Osteocyte (in vitro differentiated cells): Measurements from ENCODE around the gene PEMT. TPM values are rescaled to one million over a fixed set of nuclear protein-coding genes. Genes with fewer than 3 reads are reported as not detected.

Experiments
- DNase-seq: peaks from one replicate; pipeline ENCODE4 v3.0.0; 2021; ENCODE audit warnings: mixed read lengths; ENCODE audit not compliant: unreplicated experiment; ENCODE audit errors: extremely low spot score
- H3K27ac Mint-ChIP-seq: one replicate; pipeline ENCODE4 v1.8.0; 2021; ENCODE audit warnings: mild to moderate bottlenecking, mixed read lengths; ENCODE audit not compliant: unreplicated experiment
- H3K27me3 Mint-ChIP-seq: one replicate; pipeline ENCODE4 v1.8.0; 2021; ENCODE audit warnings: mixed read lengths; ENCODE audit not compliant: unreplicated experiment
- H3K36me3 Mint-ChIP-seq: one replicate; pipeline ENCODE4 v1.8.0; 2021; ENCODE audit warnings: mixed read lengths; ENCODE audit not compliant: unreplicated experiment
- H3K4me1 Mint-ChIP-seq: one replicate; pipeline ENCODE4 v1.8.0; 2021; ENCODE audit warnings: mixed read lengths; ENCODE audit not compliant: unreplicated experiment
- H3K4me3 Mint-ChIP-seq: one replicate; pipeline ENCODE4 v1.8.0; 2021; ENCODE audit warnings: mild to moderate bottlenecking, moderate library complexity, mixed read lengths; ENCODE audit not compliant: unreplicated experiment
- H3K9me3 Mint-ChIP-seq: one replicate; pipeline ENCODE4 v1.8.0; 2021; ENCODE audit warnings: mixed read lengths; ENCODE audit not compliant: unreplicated experiment
- total RNA-seq: library from RNA; stranded (reverse); gene quantifications from 2 replicates; pipeline ENCODE4 v1.2.1, GENCODE V29; 2021
- TF ChIP-seq, protein P1 (sequence below): fragments of 200-600 bp; sonication (generic); IDR thresholded peaks from 2 replicates; pipeline ENCODE4 v1.5.0; 2021; ENCODE audit warnings: antibody characterized with exemption, mild to moderate bottlenecking, moderate library complexity

The PEMT gene
- total RNA-seq, 1 donor from 2014 or later: 25.6 TPM

DNA sequence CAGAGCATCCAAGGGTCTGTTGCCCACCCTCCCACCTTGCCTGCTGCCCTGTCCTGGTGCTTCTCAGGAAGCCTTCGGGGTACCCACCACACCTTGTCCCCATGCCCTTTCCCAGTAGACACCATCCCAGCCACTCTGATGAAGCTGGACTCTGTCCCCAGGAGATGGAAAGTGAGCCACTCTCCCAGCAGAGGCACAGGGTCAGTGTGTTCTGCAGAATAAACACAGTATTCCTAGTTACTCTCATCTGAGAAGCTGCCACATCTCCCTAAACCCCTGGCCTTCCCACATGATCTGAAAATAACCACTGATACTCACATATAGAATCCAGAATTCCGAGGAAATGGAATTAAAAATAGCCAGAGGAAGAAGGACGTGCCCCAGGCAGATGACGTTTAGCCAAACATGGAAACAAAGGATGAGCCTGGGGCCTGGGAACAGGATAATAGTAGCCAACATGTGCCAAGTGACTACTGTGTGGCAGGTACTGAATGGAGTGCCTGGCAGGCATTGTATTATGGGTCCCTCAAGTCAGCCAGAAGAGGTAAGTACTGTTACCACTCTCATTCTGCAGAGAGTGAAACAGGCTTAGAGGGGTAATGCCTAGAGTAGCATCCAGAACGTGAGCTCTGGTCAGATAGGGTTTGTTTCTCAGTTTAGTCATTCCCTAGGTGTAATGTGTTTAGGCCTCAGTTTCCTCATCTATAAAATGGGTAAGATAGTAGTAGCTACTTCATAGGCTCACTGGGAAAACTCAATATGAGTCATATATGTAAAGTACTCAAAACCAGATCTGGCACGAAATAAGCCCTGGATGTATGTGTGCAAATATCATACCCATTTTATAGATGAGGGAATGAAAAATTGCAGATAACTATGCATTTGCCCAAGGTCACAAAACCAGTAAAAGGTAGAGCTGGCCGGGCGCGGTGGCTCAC is 20.8 kb upstream of the PEMT start:
- Mint-ChIP-seq H3K4me1 (no peaks in the 10 kb centered on the region), H3K27ac (no peak overlapping the region), H3K36me3 (no peaks in the 10 kb centered on the region), H3K4me3 (no peak overlapping the region), H3K9me3 (no peaks in the 10 kb centered on the region), H3K27me3 (peaks cover 5% of the 10 kb centered on the region)
- TF ChIP-seq, protein P1, sequence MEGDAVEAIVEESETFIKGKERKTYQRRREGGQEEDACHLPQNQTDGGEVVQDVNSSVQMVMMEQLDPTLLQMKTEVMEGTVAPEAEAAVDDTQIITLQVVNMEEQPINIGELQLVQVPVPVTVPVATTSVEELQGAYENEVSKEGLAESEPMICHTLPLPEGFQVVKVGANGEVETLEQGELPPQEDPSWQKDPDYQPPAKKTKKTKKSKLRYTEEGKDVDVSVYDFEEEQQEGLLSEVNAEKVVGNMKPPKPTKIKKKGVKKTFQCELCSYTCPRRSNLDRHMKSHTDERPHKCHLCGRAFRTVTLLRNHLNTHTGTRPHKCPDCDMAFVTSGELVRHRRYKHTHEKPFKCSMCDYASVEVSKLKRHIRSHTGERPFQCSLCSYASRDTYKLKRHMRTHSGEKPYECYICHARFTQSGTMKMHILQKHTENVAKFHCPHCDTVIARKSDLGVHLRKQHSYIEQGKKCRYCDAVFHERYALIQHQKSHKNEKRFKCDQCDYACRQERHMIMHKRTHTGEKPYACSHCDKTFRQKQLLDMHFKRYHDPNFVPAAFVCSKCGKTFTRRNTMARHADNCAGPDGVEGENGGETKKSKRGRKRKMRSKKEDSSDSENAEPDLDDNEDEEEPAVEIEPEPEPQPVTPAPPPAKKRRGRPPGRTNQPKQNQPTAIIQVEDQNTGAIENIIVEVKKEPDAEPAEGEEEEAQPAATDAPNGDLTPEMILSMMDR: no peak
- no peak for DNase-seq

DNA sequence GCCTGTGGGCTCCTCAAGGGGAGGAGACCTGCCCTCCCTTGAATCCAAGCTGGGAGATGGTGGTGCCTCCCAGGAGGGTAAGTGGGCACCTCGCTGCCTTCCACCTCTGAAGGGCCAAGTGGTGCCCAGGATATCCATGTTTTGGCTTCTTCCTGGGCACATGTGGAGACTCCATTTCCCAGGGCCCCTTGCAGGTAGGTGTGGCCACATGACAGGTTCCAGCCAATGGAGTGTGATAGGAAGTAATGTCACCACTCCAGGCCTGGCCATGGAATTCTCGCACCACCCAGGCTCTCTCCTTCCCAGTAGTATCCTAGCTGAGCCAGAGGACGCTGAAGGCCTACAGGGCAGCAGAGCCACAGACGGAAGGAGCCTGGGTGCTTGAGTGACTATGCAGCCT is 17.6 kb upstream of the PEMT start:
- Mint-ChIP-seq H3K36me3 (no peaks in the 10 kb centered on the region), H3K27ac (no peak overlapping the region), H3K27me3 (peaks cover 5% of the 10 kb centered on the region), H3K9me3 (no peaks in the 10 kb centered on the region), H3K4me3 (no peak overlapping the region), H3K4me1 (peaks cover 5% of the 10 kb centered on the region)
- TF ChIP-seq, protein P1: no peak
- no peak for DNase-seq

DNA sequence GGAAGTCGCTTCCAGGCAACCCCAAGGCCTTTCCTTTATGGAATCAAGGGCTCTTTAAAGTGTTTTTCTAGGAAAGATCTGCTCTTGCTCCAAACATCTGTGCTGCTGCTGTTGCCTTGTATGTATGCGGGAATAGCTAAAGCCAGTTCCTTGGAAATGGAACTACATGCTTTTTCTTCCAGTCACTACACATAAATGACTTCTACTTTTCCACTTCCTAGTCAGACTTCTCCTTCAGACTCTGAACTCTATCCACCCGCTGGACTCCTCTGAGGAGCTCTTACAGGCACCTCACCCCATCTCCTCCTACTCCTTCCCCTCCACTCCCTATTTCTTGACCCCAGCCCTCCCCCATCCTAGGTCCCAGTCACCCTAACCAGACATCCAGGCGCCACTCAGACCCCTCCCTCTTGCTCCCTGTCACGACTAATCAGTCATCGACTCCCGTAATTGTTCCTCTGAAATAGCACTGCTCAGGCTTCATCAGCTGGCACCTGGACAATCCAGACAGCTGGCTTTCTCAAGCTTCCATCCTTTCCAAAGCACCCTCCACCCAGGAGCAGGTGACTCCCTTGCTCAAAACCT is 15.0 kb upstream of the PEMT start:
- Mint-ChIP-seq H3K4me3 (no peak overlapping the region), H3K36me3 (no peaks in the 10 kb centered on the region), H3K4me1 (peaks cover 5% of the 10 kb centered on the region), H3K27me3 (peaks cover 5% of the 10 kb centered on the region), H3K27ac (no peak overlapping the region), H3K9me3 (no peaks in the 10 kb centered on the region)
- TF ChIP-seq, protein P1: no peak
- DNase-seq: no peak

DNA sequence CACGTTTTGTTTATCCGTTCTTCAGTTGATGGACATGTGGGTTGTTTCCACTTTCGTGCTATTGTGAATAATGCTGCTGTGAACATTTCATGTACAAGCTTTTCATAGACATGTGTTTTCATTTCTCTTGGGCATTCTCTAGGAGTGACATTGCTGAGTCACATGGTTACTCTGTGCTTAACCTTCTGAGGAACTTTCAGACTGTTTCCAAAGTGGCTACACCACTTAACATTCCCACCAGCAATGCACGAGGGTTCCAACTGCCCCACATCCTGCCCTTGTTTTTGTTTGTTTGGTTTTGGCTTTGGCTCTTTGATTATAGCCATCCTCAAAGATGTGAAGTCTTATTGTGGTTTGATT is 14.2 kb upstream of the PEMT start:
- no peaks in the 10 kb centered on the region for H3K9me3 Mint-ChIP-seq
- no peak overlapping the region for H3K4me3 Mint-ChIP-seq
- no peak overlapping the region for H3K27ac Mint-ChIP-seq
- TF ChIP-seq, protein P1: no peak
- DNase-seq: no peak
- no peaks in the 10 kb centered on the region for H3K36me3 Mint-ChIP-seq
- H3K4me1 Mint-ChIP-seq: peaks cover 5% of the 10 kb centered on the region
- H3K27me3 Mint-ChIP-seq: peaks cover 3% of the 10 kb centered on the region

DNA sequence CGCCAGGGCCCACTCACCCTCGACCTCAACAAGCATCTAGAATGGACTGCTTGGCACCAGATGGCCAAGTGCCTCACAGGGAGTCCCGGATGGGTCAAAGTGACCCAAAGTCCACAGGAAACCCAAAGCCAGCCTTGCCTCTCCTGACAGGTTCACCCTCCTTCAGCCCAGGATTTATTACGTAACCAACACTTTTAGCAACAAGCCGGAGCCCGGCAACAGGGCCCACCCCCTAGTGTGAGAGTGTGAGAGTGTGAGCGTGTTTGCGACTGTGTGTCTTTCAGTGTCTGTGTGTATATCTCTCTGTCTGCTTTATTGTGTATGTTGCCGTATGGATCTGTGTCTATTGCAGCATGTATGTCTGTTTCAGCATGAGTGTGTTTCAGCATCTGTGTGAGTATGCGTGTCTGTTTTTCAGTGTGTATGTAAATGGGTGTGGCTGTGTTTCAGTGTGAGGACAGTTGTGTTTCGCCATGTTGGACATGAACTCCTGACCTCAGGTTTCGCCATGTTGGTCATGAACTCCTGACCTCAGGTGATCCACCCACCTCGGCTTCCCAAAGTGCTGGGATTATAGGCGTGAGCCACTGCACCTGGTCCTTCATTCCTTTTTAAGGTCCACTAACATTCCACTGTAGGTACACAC is 13.7 kb upstream of the PEMT start:
- DNase-seq: no peak
- Mint-ChIP-seq H3K4me3 (no peak overlapping the region), H3K27ac (no peak overlapping the region), H3K36me3 (no peaks in the 10 kb centered on the region), H3K27me3 (peaks cover 3% of the 10 kb centered on the region), H3K4me1 (peaks cover 5% of the 10 kb centered on the region), H3K9me3 (no peaks in the 10 kb centered on the region)
- TF ChIP-seq, protein P1: no peak
